Stimulated activated naive CD8-positive, alpha-beta T cell treated with anti-CD3 and anti-CD28 coated beads, Interleukin-15, Interleukin-2, amounts not matched to agents 100 ng/mL and 50 ng/mL, for 24 hours (primary cell): ENCODE data around the gene DOCK2.
"Not testable (repeated sequence)": the region's sequence is repeated elsewhere in the genome, so short reads cannot be mapped to it uniquely, and the experiment has no call there.

Experiments
- H3K27ac Mint-ChIP-seq: one replicate; pipeline ENCODE4 v1.8.0; 2021; ENCODE audit warnings: mild to moderate bottlenecking, mixed read lengths
- H3K27me3 Mint-ChIP-seq: one replicate; pipeline ENCODE4 v1.8.0; 2021; ENCODE audit warnings: mixed read lengths
- H3K36me3 Mint-ChIP-seq: one replicate; pipeline ENCODE4 v1.8.0; 2021; ENCODE audit warnings: low read depth, mixed read lengths
- H3K4me1 Mint-ChIP-seq: one replicate; pipeline ENCODE4 v1.8.0; 2021; ENCODE audit warnings: low read depth, mixed read lengths
- H3K4me3 Mint-ChIP-seq: one replicate; pipeline ENCODE4 v1.8.0; 2021; ENCODE audit warnings: mild to moderate bottlenecking, mixed read lengths
- H3K9me3 Mint-ChIP-seq: one replicate; pipeline ENCODE4 v1.8.0; 2021; ENCODE audit warnings: mixed read lengths

DOCK2 gene

GRCh38 chr5:169804861-169805260, 167.8 kb downstream of the DOCK2 start:
- peaks cover 63% of the 10 kb centered on the region for H3K4me1 Mint-ChIP-seq
- H3K27me3 Mint-ChIP-seq = no peaks in the 10 kb centered on the region
- peak overlapping the region; percentile 92 for H3K27ac Mint-ChIP-seq
- H3K36me3 Mint-ChIP-seq = peaks cover 75% of the 10 kb centered on the region
- no peaks in the 10 kb centered on the region for H3K9me3 Mint-ChIP-seq
- H3K4me3 Mint-ChIP-seq = peak overlapping the region; percentile 63

DNA sequence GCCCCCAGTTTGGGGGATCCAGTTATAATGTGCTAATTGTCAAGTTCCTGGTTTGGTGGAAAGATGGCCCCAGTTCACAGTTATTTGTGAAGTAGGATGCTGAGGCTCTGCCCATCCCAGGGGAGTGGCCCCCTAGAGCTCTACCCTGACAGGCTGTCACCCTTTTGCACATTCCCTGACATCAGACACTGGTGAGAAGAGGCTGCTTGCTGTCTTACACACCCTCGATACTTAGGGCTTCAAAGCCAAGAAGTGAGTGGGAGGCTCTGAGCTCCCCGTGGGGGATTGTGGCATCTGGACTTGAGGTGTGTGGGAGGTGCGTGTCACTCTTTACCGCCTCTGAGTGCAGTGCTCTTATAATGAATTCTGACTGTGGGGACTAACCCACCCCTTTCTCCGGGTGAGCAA, 168.5 kb downstream of the DOCK2 start:
- Mint-ChIP-seq H3K36me3 (peaks cover 75% of the 10 kb centered on the region), H3K4me1 (peaks cover 62% of the 10 kb centered on the region), H3K27ac (peak overlapping the region; percentile 92), H3K27me3 (no peaks in the 10 kb centered on the region), H3K4me3 (peak overlapping the region; percentile 63), H3K9me3 (no peaks in the 10 kb centered on the region)

- H3K27me3 Mint-ChIP-seq = no peaks in the 10 kb centered on the region
- H3K4me3 Mint-ChIP-seq = peak overlapping the region; percentile 63
- H3K36me3 Mint-ChIP-seq = peaks cover 77% of the 10 kb centered on the region
- H3K9me3 Mint-ChIP-seq = no peaks in the 10 kb centered on the region
- H3K27ac Mint-ChIP-seq = peak overlapping the region; percentile 92
- peaks cover 58% of the 10 kb centered on the region for H3K4me1 Mint-ChIP-seq
Measured at GRCh38 chr5:169805937-169806700, 169.0 kb downstream of the DOCK2 start.

GRCh38 chr5:169808118-169808581, 171.1 kb downstream of the DOCK2 start:
- Mint-ChIP-seq H3K4me3 (no peak overlapping the region), H3K9me3 (no peaks in the 10 kb centered on the region), H3K27ac (no peak overlapping the region), H3K4me1 (peaks cover 45% of the 10 kb centered on the region), H3K27me3 (no peaks in the 10 kb centered on the region), H3K36me3 (peaks cover 73% of the 10 kb centered on the region)

- H3K27me3 Mint-ChIP-seq, H3K4me3 Mint-ChIP-seq, H3K9me3 Mint-ChIP-seq, H3K27ac Mint-ChIP-seq: not testable (repeated sequence)
- peaks cover 73% of the 10 kb centered on the region for H3K36me3 Mint-ChIP-seq
- H3K4me1 Mint-ChIP-seq = peaks cover 38% of the 10 kb centered on the region
Measured at GRCh38 chr5:169808880-169809279, 171.8 kb downstream of the DOCK2 start.

GRCh38 chr5:169809281-169809680, 172.2 kb downstream of the DOCK2 start:
- H3K4me1 Mint-ChIP-seq = peaks cover 34% of the 10 kb centered on the region
- H3K4me3 Mint-ChIP-seq = no peak overlapping the region
- no peaks in the 10 kb centered on the region for H3K27me3 Mint-ChIP-seq
- no peaks in the 10 kb centered on the region for H3K9me3 Mint-ChIP-seq
- H3K27ac Mint-ChIP-seq = peak overlapping the region; percentile 72
- H3K36me3 Mint-ChIP-seq = peaks cover 73% of the 10 kb centered on the region

DNA sequence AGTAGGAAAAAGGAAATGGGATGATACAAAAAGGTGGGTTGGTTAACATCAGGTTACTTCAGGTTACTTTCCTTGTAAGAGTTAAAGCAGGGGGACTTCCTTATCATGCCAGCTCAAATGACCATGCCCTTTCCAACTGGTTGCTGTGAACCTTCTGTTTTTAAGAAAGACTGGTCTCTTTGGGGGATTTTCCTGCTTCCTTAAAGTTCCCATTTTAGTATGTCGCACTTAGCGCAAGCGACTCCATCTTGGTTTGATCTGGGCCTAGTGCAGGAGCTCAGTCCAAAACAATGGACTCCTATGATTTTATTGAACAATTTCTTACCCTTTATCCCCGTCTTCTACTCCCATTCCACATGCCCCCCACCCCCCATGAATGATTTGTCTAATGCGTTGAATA, 173.4 kb downstream of the DOCK2 start:
- Mint-ChIP-seq H3K27ac (no peak overlapping the region), H3K27me3 (no peaks in the 10 kb centered on the region), H3K9me3 (no peaks in the 10 kb centered on the region), H3K4me3 (no peak overlapping the region), H3K4me1 (peaks cover 22% of the 10 kb centered on the region), H3K36me3 (peaks cover 63% of the 10 kb centered on the region)

DNA sequence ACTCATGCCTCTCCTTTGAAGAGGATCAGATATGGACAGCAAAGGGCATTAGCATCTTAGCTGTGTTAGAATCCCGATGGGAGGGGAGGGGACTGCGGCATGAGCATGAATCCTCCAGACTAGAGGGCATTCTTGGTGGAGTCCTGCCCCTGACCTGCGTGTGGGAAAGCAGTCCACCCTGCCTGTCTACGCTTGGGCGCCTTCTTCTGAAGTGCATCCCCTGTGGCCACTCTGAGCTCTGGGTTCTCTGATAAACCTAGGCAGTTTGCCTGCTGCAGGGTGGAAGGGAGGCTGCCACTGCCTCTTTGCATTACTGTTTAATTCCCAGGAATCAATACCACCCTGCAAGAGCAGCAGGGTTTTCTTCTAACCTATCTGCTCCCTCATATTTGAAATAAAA, 173.9 kb downstream of the DOCK2 start:
- Mint-ChIP-seq H3K4me3 (no peak overlapping the region), H3K27me3 (no peaks in the 10 kb centered on the region), H3K27ac (no peak overlapping the region), H3K36me3 (peaks cover 63% of the 10 kb centered on the region), H3K9me3 (no peaks in the 10 kb centered on the region), H3K4me1 (peaks cover 17% of the 10 kb centered on the region)

DNA sequence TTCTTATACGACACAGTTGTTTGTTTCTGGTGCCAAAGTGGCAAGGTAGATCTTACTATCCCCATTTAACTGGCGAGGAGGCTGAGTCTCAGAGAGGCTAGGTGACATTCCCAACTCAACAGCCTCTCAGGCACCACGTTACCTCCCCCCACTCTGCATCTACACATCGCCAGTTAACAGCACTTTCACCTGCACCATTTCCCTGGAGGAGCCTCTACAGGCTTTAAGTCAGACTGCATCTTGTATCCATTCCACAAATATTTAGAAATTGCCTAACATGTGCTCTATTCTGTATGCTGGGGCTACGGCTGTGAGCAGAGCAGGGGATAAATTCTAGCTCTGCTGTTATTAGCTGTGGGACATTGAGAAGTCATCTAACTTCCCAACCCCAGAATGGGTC, 174.6 kb downstream of the DOCK2 start:
- Mint-ChIP-seq H3K27me3 (no peaks in the 10 kb centered on the region), H3K4me3 (no peak overlapping the region), H3K9me3 (no peaks in the 10 kb centered on the region), H3K27ac (no peak overlapping the region), H3K36me3 (peaks cover 63% of the 10 kb centered on the region), H3K4me1 (peaks cover 13% of the 10 kb centered on the region)

- Mint-ChIP-seq H3K27me3 (no peaks in the 10 kb centered on the region), H3K36me3 (peaks cover 71% of the 10 kb centered on the region)
Measured at GRCh38 chr5:169812786-169813185, 175.7 kb downstream of the DOCK2 start.

DNA sequence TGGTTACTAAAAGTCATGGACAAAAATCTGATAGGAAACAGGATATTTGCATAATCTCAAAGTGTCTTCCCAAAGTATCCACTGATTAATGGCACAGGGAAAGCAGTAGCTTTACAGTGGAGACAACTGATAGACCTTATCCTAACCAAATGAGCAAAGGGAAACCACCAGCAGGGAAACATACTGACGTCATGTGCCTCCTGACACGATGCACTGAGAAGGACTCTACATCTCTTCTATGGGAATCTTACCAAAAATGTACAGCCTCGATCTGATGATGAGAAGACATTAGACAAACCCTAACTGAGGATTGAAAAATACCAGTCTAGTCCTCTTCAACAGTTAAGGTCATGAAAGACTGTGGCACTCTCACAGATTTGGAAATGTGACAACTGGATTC, 177.0 kb downstream of the DOCK2 start:
- Mint-ChIP-seq H3K4me3 (no peak overlapping the region), H3K27ac (no peak overlapping the region)

More at GRCh38 chr5:169812786-169813185, 175.7 kb downstream of the DOCK2 start:
- Mint-ChIP-seq H3K27ac (peak overlapping the region; percentile 12), H3K4me1 (peaks cover 7% of the 10 kb centered on the region), H3K4me3 (no peak overlapping the region), H3K9me3 (no peaks in the 10 kb centered on the region)

GRCh38 chr5:169814522-169814921, 177.4 kb downstream of the DOCK2 start:
- Mint-ChIP-seq H3K4me3 (no peak overlapping the region), H3K9me3 (no peaks in the 10 kb centered on the region), H3K27me3 (no peaks in the 10 kb centered on the region)

More for the DNA sequence above, 177.0 kb downstream of the DOCK2 start:
- peaks cover 7% of the 10 kb centered on the region for H3K4me1 Mint-ChIP-seq
- H3K27me3 Mint-ChIP-seq = no peaks in the 10 kb centered on the region
- H3K9me3 Mint-ChIP-seq = no peaks in the 10 kb centered on the region
- H3K36me3 Mint-ChIP-seq = peaks cover 73% of the 10 kb centered on the region

DNA sequence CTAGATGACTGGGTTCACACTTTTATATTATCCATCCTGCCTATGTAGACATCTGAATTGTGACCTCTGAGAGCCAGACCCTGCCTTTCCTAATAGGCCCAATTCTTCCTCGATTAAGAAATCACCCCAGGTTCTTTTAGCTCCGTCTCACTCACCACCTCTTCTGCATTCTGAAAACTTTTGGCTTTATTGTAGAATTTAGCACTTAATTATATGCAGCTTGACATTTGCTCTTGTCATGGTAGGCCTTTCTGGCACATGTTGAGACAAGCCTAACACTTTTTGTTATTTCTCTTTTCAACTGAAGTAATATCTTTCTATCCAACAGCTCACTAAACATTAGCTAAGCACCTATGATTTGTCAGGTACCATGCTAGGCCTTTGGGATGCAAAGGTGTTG, 180.0 kb downstream of the DOCK2 start:
- H3K27ac Mint-ChIP-seq = no peak overlapping the region
- no peak overlapping the region for H3K4me3 Mint-ChIP-seq
- peaks cover 68% of the 10 kb centered on the region for H3K36me3 Mint-ChIP-seq
- H3K27me3 Mint-ChIP-seq = no peaks in the 10 kb centered on the region
- no peaks in the 10 kb centered on the region for H3K4me1 Mint-ChIP-seq
- H3K9me3 Mint-ChIP-seq = no peaks in the 10 kb centered on the region

More at GRCh38 chr5:169814522-169814921, 177.4 kb downstream of the DOCK2 start:
- Mint-ChIP-seq H3K36me3 (peaks cover 73% of the 10 kb centered on the region), H3K27ac (no peak overlapping the region), H3K4me1 (peaks cover 3% of the 10 kb centered on the region)

DNA sequence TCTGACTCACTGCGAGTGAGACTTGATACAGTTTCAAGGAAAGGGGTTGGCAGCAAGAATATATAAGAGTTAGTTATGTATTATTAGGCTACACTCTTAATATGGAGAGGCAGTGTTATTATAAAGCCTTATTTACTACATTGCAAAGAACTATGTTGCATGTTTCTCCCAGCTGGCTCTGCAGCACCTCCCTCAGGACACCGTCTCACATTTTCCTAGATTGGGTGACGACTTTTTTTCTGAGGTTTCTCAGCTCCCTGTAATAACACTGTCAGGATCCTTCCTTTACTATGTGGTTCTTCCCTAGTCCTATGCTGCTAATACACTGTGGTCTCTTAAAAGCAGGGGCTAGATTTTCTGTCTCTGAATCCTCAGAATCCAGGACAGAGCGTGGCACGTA, 189.5 kb downstream of the DOCK2 start:
- peaks cover 19% of the 10 kb centered on the region for H3K4me1 Mint-ChIP-seq
- peaks cover 57% of the 10 kb centered on the region for H3K36me3 Mint-ChIP-seq
- H3K27ac Mint-ChIP-seq = no peak overlapping the region
- H3K9me3 Mint-ChIP-seq = no peaks in the 10 kb centered on the region
- H3K27me3 Mint-ChIP-seq = no peaks in the 10 kb centered on the region
- no peak overlapping the region for H3K4me3 Mint-ChIP-seq

DNA sequence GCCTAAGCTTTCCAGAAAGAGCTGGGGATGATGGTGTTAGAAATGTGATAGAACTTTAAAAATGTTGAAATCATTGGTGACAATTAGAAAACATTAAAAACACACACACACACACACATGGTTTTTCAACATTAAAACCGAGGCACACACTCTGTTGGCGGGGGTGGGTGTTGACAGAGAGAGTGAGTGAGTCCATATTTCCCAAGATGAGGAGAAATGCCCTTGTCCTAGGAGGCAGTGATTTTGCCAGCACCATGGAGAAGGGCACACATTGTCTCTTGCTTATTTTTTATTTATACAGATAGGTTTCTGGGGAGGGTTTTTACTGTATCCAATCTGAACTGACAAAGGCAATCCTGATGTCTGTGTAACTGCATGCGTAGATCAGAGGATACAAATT, 190.7 kb downstream of the DOCK2 start:
- peaks cover 61% of the 10 kb centered on the region for H3K36me3 Mint-ChIP-seq
- H3K4me1 Mint-ChIP-seq = peaks cover 30% of the 10 kb centered on the region
- H3K27ac Mint-ChIP-seq = peak overlapping the region; percentile 47
- no peaks in the 10 kb centered on the region for H3K9me3 Mint-ChIP-seq
- H3K27me3 Mint-ChIP-seq = no peaks in the 10 kb centered on the region
- H3K4me3 Mint-ChIP-seq = no peak overlapping the region

GRCh38 chr5:169828385-169828784, 191.3 kb downstream of the DOCK2 start:
- Mint-ChIP-seq H3K4me1 (peaks cover 36% of the 10 kb centered on the region), H3K27ac (peak overlapping the region; percentile 47), H3K9me3 (no peaks in the 10 kb centered on the region), H3K36me3 (peaks cover 60% of the 10 kb centered on the region), H3K27me3 (no peaks in the 10 kb centered on the region), H3K4me3 (no peak overlapping the region)
